SH-SY5Y (cell line): ENCODE measurements around the gene NHS.

ENCODE experiments used
- GATA2 ChIP-seq: IDR thresholded peaks from 2 replicates; pipeline ENCODE4 v1.6.1; 2011; ENCODE audit warnings: mild to moderate bottlenecking, low read depth, low read length
- GATA3 ChIP-seq: IDR thresholded peaks from 2 replicates; pipeline ENCODE4 v1.6.1; 2011; ENCODE audit warnings: low read depth, mild to moderate bottlenecking, low read length, moderate library complexity

GRCh38 chrX:17616936-17617335 lies 241.9 kb downstream of the NHS start:
- no peak for TF ChIP-seq GATA3
- TF ChIP-seq GATA2, result no peak
